PC-9 (cell line): ENCODE results near the gene CARMIL1. TPM values are rescaled to one million over a fixed set of nuclear protein-coding genes. Genes with fewer than 3 reads are reported as not detected.

Experiments
- BruUV-seq: library from RNA; stranded (reverse); fragments of 400-500 nt; replicated peaks from 2 replicates; lab custom pipeline; 2021; lab: Mats Ljungman, UMichigan
- CTCF ChIA-PET: fragments of 300-600 bp; sonication (Branson Sonifier 250); formaldehyde crosslinking; loops from one replicate; lab custom pipeline; 2022; ENCODE audit warnings: antibody characterized with exemption; lab: Charles Lee
- POLR2A ChIA-PET: fragments of 300-600 bp; sonication (Branson Sonifier 250); formaldehyde crosslinking; loops from one replicate; lab custom pipeline; 2022; ENCODE audit warnings: antibody characterized with exemption; ENCODE audit not compliant: unreplicated experiment; lab: Charles Lee
- DNase-seq, 2 experiments: peaks; one replicate each; pipeline versions ENCODE4 v3.0.0 to v3.0.0-alpha.2; 2015 to 2022; ENCODE audit warnings: mixed read lengths in 1 of 2
- H2AFZ ChIP-seq: fragments of 200-600 bp; sonication (generic); 2 replicates; pipeline ENCODE4 v1.8.1; 2017; ENCODE audit warnings: antibody characterized with exemption
- H3F3A ChIP-seq: fragments of 200-600 bp; sonication (generic); 2 replicates; pipeline ENCODE4 v1.8.1; 2017; ENCODE audit warnings: antibody characterized with exemption, mild to moderate bottlenecking, low read depth; ENCODE audit not compliant: insufficient read depth
- H3K27ac ChIP-seq: fragments of 200-600 bp; sonication (generic); 2 replicates; pipeline ENCODE4 v1.6.1; 2016; ENCODE audit warnings: mixed run types
- H3K27me3 ChIP-seq: fragments of 200-600 bp; sonication (generic); 2 replicates; pipeline ENCODE4 v1.6.1; 2016; ENCODE audit warnings: low read depth, mixed run types; ENCODE audit not compliant: insufficient read depth
- H3K36me3 ChIP-seq: fragments of 200-600 bp; sonication (generic); 2 replicates; pipeline ENCODE4 v1.6.1; 2016; ENCODE audit warnings: low read depth, mixed run types
- H3K4me1 ChIP-seq: fragments of 200-600 bp; sonication (generic); replicated peaks from 2 replicates; pipeline ENCODE4 v1.6.1; 2016; ENCODE audit warnings: mixed run types; ENCODE audit not compliant: insufficient read depth
- H3K4me2 ChIP-seq: fragments of 200-600 bp; sonication (generic); 2 replicates; pipeline ENCODE4 v1.6.1; 2017; ENCODE audit warnings: mixed run types
- H3K4me3 ChIP-seq: fragments of 200-600 bp; sonication (generic); 2 replicates; pipeline ENCODE4 v1.6.1; 2016; ENCODE audit warnings: mixed run types
- H3K79me2 ChIP-seq: fragments of 200-600 bp; sonication (generic); 2 replicates; pipeline ENCODE4 v1.6.1; 2017; ENCODE audit warnings: low read depth, mixed run types
- H3K9me2 ChIP-seq: fragments of 200-600 bp; sonication (generic); 2 replicates; pipeline ENCODE4 v1.8.1; 2017; ENCODE audit warnings: mild to moderate bottlenecking; ENCODE audit not compliant: insufficient read depth
- H3K9me3 ChIP-seq: fragments of 200-600 bp; sonication (generic); 2 replicates; pipeline ENCODE4 v1.8.1; 2016; ENCODE audit warnings: low read depth; ENCODE audit not compliant: insufficient read depth
- H4K20me1 ChIP-seq: fragments of 200-600 bp; sonication (generic); 2 replicates; pipeline ENCODE4 v1.8.1; 2017; ENCODE audit not compliant: insufficient read depth
- CTCF ChIP-seq: fragments of 200-600 bp; sonication (generic); conservative IDR thresholded peaks from 2 replicates; pipeline ENCODE4 v1.6.1; 2017; ENCODE audit warnings: mixed run types, antibody characterized with exemption, mild to moderate bottlenecking, moderate library complexity
- EZH2 ChIP-seq: fragments of 200-600 bp; sonication (generic); IDR thresholded peaks from 2 replicates; pipeline ENCODE4 v1.8.0; 2017; ENCODE audit warnings: antibody characterized with exemption, low read depth
- intact Hi-C: fragments of 100-400 bp; cut with micrococcal nuclease; formaldehyde crosslinking; loops from one replicate; pipeline ENCODE4 v1.10.0; 2022; ENCODE audit not compliant: unreplicated experiment
- total RNA-seq: library from RNA; stranded (reverse); gene quantifications from 2 replicates; pipeline ENCODE4 v1.2.3, GENCODE V29; 2021

CARMIL1 gene
- total RNA-seq, 1 experiment from 2014 or later: 33.1 TPM

- Histone ChIP-seq H3K27me3 (no peaks in the 10 kb centered on the region), H3K4me2 (no peak overlapping the region), H3K9me3 (no peaks in the 10 kb centered on the region), H4K20me1 (no peaks in the 10 kb centered on the region), H3F3A (no peaks in the 10 kb centered on the region), H3K79me2 (no peaks in the 10 kb centered on the region), H3K4me3 (no peak overlapping the region), H3K9me2 (no peaks in the 10 kb centered on the region), H3K4me1 (no peaks in the 10 kb centered on the region), H2AFZ (no peak overlapping the region), H3K36me3 (no peaks in the 10 kb centered on the region), H3K27ac (no peak overlapping the region)
- intact Hi-C loops: no loop called here
- BruUV-seq: no TSS peak
- TF ChIP-seq EZH2: no peak
- no peak for TF ChIP-seq CTCF
- DNase-seq: no peak
- POLR2A ChIA-PET: no interaction called here
- CTCF ChIA-PET: no interaction called here
These were observed 351.5 kb downstream of the CARMIL1 start for GRCh38 chr6:25630508-25631278.

GRCh38 chr6:25635886-25636317, 356.7 kb downstream of the CARMIL1 start:
- H3K4me1 ChIP-seq: no peaks in the 10 kb centered on the region
- no peak overlapping the region for H3K4me3 ChIP-seq
- ChIA-PET CTCF (no interaction called here), POLR2A (no interaction called here)
- no peak for DNase-seq
- no peak overlapping the region for H3K4me2 ChIP-seq
- TF ChIP-seq CTCF (no peak), EZH2 (no peak)
- H3K27me3 ChIP-seq: no peaks in the 10 kb centered on the region
- intact Hi-C loops: no loop called here
- H3K27ac ChIP-seq: no peak overlapping the region
- H4K20me1 ChIP-seq: no peaks in the 10 kb centered on the region
- no peaks in the 10 kb centered on the region for H3K79me2 ChIP-seq
- no peak overlapping the region for H2AFZ ChIP-seq
- no peaks in the 10 kb centered on the region for H3K9me2 ChIP-seq
- no peaks in the 10 kb centered on the region for H3F3A ChIP-seq
- H3K36me3 ChIP-seq: no peaks in the 10 kb centered on the region
- no TSS peak for BruUV-seq
- H3K9me3 ChIP-seq: no peaks in the 10 kb centered on the region

- BruUV-seq: no TSS peak
- no peaks in the 10 kb centered on the region for H3K9me2 ChIP-seq
- intact Hi-C loops: no loop called here
- no peak for TF ChIP-seq EZH2
- no peak overlapping the region for H3K4me2 ChIP-seq
- no peaks in the 10 kb centered on the region for H3K36me3 ChIP-seq
- no peaks in the 10 kb centered on the region for H4K20me1 ChIP-seq
- H3K4me3 ChIP-seq: no peak overlapping the region
- no peaks in the 10 kb centered on the region for H3F3A ChIP-seq
- H3K27ac ChIP-seq: no peak overlapping the region
- ChIA-PET CTCF (no interaction called here), POLR2A (interaction anchor here (0.6 kb wide), 1 partner anchor 267 kb away, joined by 5 read pairs; no protein-coding TSS in a partner anchor)
- no peaks in the 10 kb centered on the region for H3K27me3 ChIP-seq
- no peak overlapping the region for H2AFZ ChIP-seq
- H3K4me1 ChIP-seq: no peaks in the 10 kb centered on the region
- no peak for DNase-seq
- no peaks in the 10 kb centered on the region for H3K9me3 ChIP-seq
- no peaks in the 10 kb centered on the region for H3K79me2 ChIP-seq
These were observed 358.0 kb downstream of the CARMIL1 start for GRCh38 chr6:25637211-25637610.
